Esophagus (tissue), 2 donors: ENCODE results near the gene RBMS3. TPM values are rescaled to one million over a fixed set of nuclear protein-coding genes. Genes with fewer than 3 reads are reported as not detected.

Source experiments
- H3K27ac ChIP-seq, 2 donors: one replicate each; pipeline ENCODE4 v1.5.1; 2013; ENCODE audit warnings: low read depth in 2 of 2, mild to moderate bottlenecking in 2 of 2, inconsistent platforms in 1 of 2, low read length in 1 of 2, moderate library complexity in 1 of 2
- H3K27me3 ChIP-seq, 2 donors: one replicate each; pipeline ENCODE4 v1.6.1; 2013; ENCODE audit warnings: low read length in 2 of 2, control low read depth in 1 of 2, mild to moderate bottlenecking in 1 of 2; ENCODE audit not compliant: insufficient read depth in 2 of 2, control insufficient read depth in 1 of 2
- H3K36me3 ChIP-seq, 2 donors: one replicate each; pipeline ENCODE4 v1.6.1; 2013; ENCODE audit warnings: low read length in 1 of 2; ENCODE audit not compliant: control insufficient read depth in 2 of 2, insufficient read depth in 2 of 2
- H3K4me1 ChIP-seq, 2 donors: one replicate each; pipeline ENCODE4 v1.6.1; 2013; ENCODE audit warnings: low read length in 1 of 2; ENCODE audit not compliant: control insufficient read depth in 2 of 2, insufficient read depth in 2 of 2
- H3K4me3 ChIP-seq, 2 donors: one replicate each; pipeline ENCODE4 v1.5.1; 2013; ENCODE audit warnings: low read length in 2 of 2, mild to moderate bottlenecking in 2 of 2, low read depth in 1 of 2, moderate library complexity in 1 of 2
- H3K9me3 ChIP-seq, 2 donors: one replicate each; pipeline ENCODE4 v1.6.1; 2013; ENCODE audit warnings: mild to moderate bottlenecking in 2 of 2, low read depth in 1 of 2, low read length in 1 of 2, moderate library complexity in 1 of 2; ENCODE audit not compliant: control insufficient read depth in 2 of 2, insufficient read depth in 1 of 2
- WGBS, 2 donors: extraction: QIAGEN DNeasy Blood & Tissue Kit; methylation state at CpG; one replicate each; pipeline ENCODE4 v1.1.7; 2013; 5-methylcytosine and 5-hydroxymethylcytosine counted together
- polyA plus RNA-seq, 2 donors: library from polyadenylated mRNA; stranded (reverse); fragments of 200-250 nt; gene quantifications; one replicate each; pipeline ENCODE4 v1.2.3, GENCODE V29; 2013
- donor health status: healthy with polysubstance abuse.
- donor health status: Bipolar disorder and iron deficiency.

Gene RBMS3
- polyA plus RNA-seq, 2 donors, result 1.1 to 1.7 TPM

DNA sequence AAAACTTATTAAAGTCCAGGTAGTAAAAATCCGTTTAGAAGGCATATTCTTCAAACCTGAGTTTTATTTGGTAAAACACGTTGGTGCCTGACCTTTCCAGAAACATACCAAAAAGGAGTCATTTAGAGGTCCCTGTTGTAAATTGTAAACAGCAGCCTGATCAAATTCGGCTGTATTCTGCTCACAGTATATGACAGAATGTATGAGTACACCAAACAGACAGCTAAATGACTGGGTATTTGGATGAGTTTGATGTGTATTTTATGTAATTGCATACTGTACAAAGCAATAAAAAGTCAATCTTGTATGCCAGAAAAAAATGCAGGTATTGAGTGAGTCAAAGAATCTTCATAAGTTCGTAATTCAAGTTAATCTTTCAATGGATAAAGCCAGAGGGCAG, 330.4 kb downstream of the RBMS3 start:
- Histone ChIP-seq H3K36me3 (no peaks in the 10 kb centered on the region), H3K27ac (no peak overlapping the region), H3K27me3 (no peaks in the 10 kb centered on the region), H3K4me3 (no peak overlapping the region), H3K4me1 (no peaks in the 10 kb centered on the region), H3K9me3 (no peaks in the 10 kb centered on the region)
- 70 to 74% methylated on average over 4 of the region's 4 CpGs for WGBS, 2 donors

GRCh38 chr3:29612536-29612935, 331.7 kb downstream of the RBMS3 start:
- H3K27ac ChIP-seq, result no peak overlapping the region
- no peaks in the 10 kb centered on the region for H3K27me3 ChIP-seq
- H3K9me3 ChIP-seq, result no peaks in the 10 kb centered on the region
- no peaks in the 10 kb centered on the region for H3K4me1 ChIP-seq
- no peak overlapping the region for H3K4me3 ChIP-seq
- no peaks in the 10 kb centered on the region for H3K36me3 ChIP-seq
- 83 to 90% methylated on average over 1 of the region's 1 CpG for WGBS, 2 donors

GRCh38 chr3:29614954-29615353, 334.1 kb downstream of the RBMS3 start:
- Histone ChIP-seq H3K27ac (no peak overlapping the region), H3K9me3 (no peaks in the 10 kb centered on the region), H3K27me3 (no peaks in the 10 kb centered on the region), H3K36me3 (no peaks in the 10 kb centered on the region), H3K4me1 (no peaks in the 10 kb centered on the region), H3K4me3 (no peak overlapping the region)
- WGBS, 2 donors, result 90 to 91% methylated on average over 1 of the region's 1 CpG

DNA sequence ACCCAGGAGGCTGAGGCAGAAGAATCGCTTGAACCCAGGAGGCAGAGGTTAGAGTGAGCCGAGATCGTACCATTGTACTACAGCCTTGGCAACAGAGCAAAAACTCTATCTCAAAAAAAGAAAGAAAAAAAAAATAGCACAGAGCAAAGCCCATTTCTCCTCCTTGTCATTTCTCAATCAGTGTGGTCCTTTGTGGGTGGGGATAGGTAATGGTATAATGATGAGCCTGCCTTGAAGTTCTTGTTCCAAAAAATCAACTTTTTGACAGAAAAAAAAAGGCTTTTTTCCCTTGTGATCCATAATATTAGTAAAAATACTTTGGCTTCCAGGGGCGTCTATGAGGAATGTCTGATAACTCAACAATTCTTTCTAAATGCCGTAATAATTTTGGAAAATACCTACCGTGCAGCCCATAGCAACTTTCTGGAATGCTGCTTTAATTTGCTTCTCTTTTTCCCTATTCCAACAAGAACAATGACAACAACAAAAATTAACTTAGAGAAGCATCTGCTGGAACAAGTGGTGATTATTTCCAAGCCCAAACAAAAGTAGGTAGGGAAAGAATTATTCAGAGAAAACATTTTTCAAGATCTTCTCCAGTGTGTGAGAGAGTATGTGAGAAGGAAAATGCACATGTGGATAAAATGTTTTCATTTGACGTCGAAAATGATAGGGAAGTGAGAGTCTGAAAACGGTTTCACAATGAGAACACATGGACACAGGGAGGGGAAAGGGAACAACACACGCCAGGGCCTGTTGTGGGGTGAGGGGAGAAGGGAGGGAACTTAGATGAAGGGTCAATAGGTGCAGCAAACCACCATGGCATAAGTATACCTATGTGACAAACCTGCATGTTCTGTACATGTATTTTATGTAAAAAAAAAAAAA, 337.8 kb downstream of the RBMS3 start:
- Histone ChIP-seq H3K36me3 (no peaks in the 10 kb centered on the region), H3K27ac (no peak overlapping the region), H3K4me1 (no peaks in the 10 kb centered on the region)

GRCh38 chr3:29619676-29620075, 338.8 kb downstream of the RBMS3 start:
- no peak overlapping the region for H3K27ac ChIP-seq
- no peaks in the 10 kb centered on the region for H3K9me3 ChIP-seq
- H3K4me3 ChIP-seq, result no peak overlapping the region
- no peaks in the 10 kb centered on the region for H3K36me3 ChIP-seq
- 41 to 43% methylated on average over 4 of the region's 4 CpGs for WGBS, 2 donors
- no peaks in the 10 kb centered on the region for H3K4me1 ChIP-seq
- no peaks in the 10 kb centered on the region for H3K27me3 ChIP-seq

More for the DNA sequence above, 337.8 kb downstream of the RBMS3 start:
- WGBS, 2 donors, result 61% methylated on average over 10 of the region's 10 CpGs
- H3K4me3 ChIP-seq, result no peak overlapping the region
- no peaks in the 10 kb centered on the region for H3K27me3 ChIP-seq
- no peaks in the 10 kb centered on the region for H3K9me3 ChIP-seq

DNA sequence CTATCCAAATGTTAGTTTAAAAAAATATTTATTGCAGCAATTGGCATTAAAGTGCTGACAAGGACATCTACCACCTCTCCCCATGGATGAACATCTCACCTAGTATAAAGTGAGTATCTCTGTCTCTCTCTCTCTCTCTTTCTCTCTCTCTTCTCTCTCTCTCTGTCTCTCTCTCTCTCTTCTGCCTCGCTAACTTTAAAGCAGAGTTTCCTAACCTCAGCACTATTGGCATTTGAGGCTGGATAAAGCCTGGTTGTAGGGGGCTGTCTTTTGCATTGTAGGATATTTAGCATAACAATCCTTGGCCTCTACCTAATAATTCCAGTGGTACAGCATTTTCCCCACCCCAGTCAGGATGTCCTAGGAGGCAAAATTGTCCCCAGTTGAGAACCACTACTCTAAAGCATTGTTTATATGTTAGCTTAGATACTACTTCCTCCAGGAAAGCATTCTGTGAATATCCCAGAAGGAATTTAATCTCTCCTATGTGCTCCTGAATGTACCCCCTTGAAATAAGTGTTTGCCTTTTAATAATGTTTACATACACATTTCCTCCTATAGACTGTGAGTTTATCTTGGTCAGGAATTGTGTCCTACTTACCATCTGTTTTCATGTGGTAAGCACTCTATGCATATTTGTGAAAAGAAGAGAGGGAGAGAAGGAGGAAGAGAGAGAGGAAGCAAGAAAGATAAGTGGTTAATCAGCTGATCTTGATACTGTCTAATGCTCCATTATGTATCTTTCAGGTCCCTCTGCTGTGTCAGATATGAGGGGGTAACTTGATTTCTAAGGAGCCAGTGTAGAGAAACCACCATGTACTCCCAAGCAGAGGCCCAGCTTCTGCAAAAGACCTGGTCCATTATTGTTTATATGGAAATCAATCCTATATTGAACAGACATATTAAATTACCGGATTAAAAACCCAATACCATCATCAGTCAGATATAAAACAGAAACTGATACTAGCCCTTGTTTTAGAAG, 346.6 kb downstream of the RBMS3 start:
- no peaks in the 10 kb centered on the region for H3K9me3 ChIP-seq
- no peak overlapping the region for H3K27ac ChIP-seq
- WGBS, 2 donors, result 78 to 91% methylated on average over 2 of the region's 2 CpGs
- H3K4me3 ChIP-seq, result no peak overlapping the region
- H3K36me3 ChIP-seq, result no peaks in the 10 kb centered on the region
- no peaks in the 10 kb centered on the region for H3K27me3 ChIP-seq
- no peaks in the 10 kb centered on the region for H3K4me1 ChIP-seq

DNA sequence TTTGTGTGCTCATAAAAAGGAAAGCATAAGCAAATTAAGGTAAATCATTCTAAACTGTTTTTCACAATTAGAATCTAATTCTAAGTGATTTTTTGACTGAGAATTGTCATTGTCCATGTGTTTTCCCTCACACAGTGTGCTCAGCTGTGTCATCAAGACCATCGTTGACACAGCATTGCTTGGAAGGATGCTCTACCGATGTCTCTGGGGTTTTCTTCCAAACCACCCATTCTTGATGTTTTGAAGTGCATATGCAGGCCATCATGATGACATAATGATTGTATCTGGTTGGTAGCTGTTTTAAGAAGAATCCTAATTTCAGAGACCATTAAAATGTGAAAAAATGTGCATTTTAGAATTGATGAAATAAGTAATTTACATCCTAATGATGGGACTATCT, 347.9 kb downstream of the RBMS3 start:
- Histone ChIP-seq H3K27me3 (no peaks in the 10 kb centered on the region), H3K4me3 (no peak overlapping the region), H3K27ac (no peak overlapping the region), H3K36me3 (no peaks in the 10 kb centered on the region), H3K4me1 (no peaks in the 10 kb centered on the region), H3K9me3 (no peaks in the 10 kb centered on the region)
- WGBS, 2 donors, result 52 to 62% methylated on average over 2 of the region's 2 CpGs

GRCh38 chr3:29635888-29636287, 355.0 kb downstream of the RBMS3 start:
- H3K36me3 ChIP-seq, result no peaks in the 10 kb centered on the region
- 40 to 50% methylated on average over 1 of the region's 1 CpG for WGBS, 2 donors
- H3K4me3 ChIP-seq, result no peak overlapping the region
- no peaks in the 10 kb centered on the region for H3K27me3 ChIP-seq
- no peaks in the 10 kb centered on the region for H3K9me3 ChIP-seq
- H3K4me1 ChIP-seq, result no peaks in the 10 kb centered on the region
- H3K27ac ChIP-seq, result no peak overlapping the region

DNA sequence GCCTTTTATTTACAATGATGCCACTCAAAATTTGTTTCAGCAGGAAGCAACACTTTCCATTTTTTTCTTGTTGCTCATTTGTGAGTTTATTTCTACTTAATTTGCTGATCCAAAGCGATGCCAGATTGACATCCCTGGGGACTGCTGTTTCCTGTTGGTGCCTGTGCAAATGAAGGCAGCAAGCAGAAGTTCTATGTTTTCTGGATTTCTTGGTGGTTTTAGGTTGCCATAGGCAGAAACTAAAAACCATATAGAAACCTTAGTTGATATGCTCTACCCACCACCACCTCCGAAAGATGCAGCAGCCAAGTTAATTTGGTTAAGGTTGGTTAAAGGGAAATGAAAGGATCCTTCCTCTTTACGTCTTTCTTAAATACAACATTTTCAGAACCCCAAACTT, 356.2 kb downstream of the RBMS3 start:
- Histone ChIP-seq H3K4me3 (no peak overlapping the region), H3K36me3 (no peaks in the 10 kb centered on the region), H3K4me1 (no peaks in the 10 kb centered on the region), H3K27me3 (no peaks in the 10 kb centered on the region), H3K9me3 (no peaks in the 10 kb centered on the region), H3K27ac (no peak overlapping the region)
- 80 to 88% methylated on average over 3 of the region's 3 CpGs for WGBS, 2 donors
